MM.1S (cell line): Measurements from ENCODE around the gene KDM3A.

Experiments
- EZH2 ChIP-seq: fragments of 300-600 bp; sonication (generic); optimal IDR thresholded peaks from 2 replicates; pipeline ENCODE3; 2017; ENCODE audit warnings: low read depth, mild to moderate bottlenecking, antibody characterized with exemption, low read length, mixed read lengths
- EZH2phosphoT487 ChIP-seq: fragments of 300-600 bp; sonication (generic); IDR thresholded peaks from 2 replicates; pipeline ENCODE4 v1.6.1; 2018; ENCODE audit warnings: antibody characterized with exemption, low read length
- TF ChIP-seq, protein P1 (sequence below): fragments of 300-600 bp; sonication (generic); IDR thresholded peaks from 2 replicates; pipeline ENCODE4 v1.5.1; 2016; ENCODE audit warnings: antibody characterized with exemption, low read length, mixed read lengths

DNA sequence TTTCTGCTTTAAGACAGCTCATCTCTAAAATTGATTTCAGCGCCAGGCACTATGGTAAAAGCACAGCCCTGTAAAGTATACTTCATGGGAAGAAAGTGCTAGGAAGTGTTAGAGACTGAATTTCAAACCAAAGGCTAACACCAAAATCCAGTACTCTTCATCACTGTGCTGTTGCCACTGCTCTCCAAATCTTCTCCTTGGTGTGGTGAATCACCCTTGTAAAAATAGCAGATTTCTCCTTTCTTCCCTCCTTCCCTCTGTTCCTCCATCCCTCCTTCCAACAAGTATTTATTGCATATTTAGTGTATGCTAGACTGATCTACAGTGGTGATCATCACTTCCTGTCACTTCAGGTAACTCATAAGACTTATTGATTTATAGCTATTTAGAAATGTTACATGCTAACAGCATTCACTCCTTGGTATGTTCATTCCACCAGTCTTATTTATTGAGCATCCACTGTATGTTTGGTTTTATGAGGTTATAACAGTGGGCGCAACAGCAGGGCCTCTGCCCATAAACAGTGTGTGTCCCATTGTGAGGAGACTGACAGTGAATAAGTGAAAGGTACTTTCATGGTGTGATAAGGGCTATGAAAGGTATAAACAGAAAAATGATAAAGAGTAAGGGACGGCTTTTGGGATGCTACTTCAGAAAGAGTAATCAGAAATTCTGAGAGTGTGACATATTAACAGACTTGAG is 20.0 kb downstream of the KDM3A start:
- TF ChIP-seq, protein P1, sequence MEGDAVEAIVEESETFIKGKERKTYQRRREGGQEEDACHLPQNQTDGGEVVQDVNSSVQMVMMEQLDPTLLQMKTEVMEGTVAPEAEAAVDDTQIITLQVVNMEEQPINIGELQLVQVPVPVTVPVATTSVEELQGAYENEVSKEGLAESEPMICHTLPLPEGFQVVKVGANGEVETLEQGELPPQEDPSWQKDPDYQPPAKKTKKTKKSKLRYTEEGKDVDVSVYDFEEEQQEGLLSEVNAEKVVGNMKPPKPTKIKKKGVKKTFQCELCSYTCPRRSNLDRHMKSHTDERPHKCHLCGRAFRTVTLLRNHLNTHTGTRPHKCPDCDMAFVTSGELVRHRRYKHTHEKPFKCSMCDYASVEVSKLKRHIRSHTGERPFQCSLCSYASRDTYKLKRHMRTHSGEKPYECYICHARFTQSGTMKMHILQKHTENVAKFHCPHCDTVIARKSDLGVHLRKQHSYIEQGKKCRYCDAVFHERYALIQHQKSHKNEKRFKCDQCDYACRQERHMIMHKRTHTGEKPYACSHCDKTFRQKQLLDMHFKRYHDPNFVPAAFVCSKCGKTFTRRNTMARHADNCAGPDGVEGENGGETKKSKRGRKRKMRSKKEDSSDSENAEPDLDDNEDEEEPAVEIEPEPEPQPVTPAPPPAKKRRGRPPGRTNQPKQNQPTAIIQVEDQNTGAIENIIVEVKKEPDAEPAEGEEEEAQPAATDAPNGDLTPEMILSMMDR = no peak
- TF ChIP-seq EZH2 = no peak
- TF ChIP-seq EZH2phosphoT487 = no peak
